WTC11 (cell line): ENCODE measurements around the gene SPSB3. TPM values are rescaled to one million over a fixed set of nuclear protein-coding genes. Genes with fewer than 3 reads are reported as not detected.
A peak's percentile ranks its signal among the peaks of the same experiment; 100 is the strongest.

Experiments
- ATAC-seq: fragments of 200-7000 bp; cut with Tn5 transposase; 2 replicates; pipeline ENCODE4 v1.10.0; 2021; ENCODE audit warnings: mild to moderate bottlenecking, moderate library complexity
- CTCF ChIA-PET: fragments of 300-600 bp; sonication (Branson Sonifier 250); formaldehyde crosslinking; loops from one replicate; lab custom pipeline; 2021; ENCODE audit warnings: antibody characterized with exemption; lab: Charles Lee
- POLR2A ChIA-PET: fragments of 350-600 bp; sonication (Branson Sonifier 250); formaldehyde crosslinking; loops from one replicate; lab custom pipeline; 2021; ENCODE audit warnings: antibody characterized with exemption; lab: Charles Lee
- DNase-seq: peaks from one replicate; pipeline ENCODE4 v3.0.0; 2021; ENCODE audit warnings: low spot score
- H3K27ac Mint-ChIP-seq: 2 replicates; pipeline ENCODE4 v1.8.0; 2021; ENCODE audit warnings: mixed read lengths
- H3K27me3 Mint-ChIP-seq: 2 replicates; pipeline ENCODE4 v1.8.0; 2021; ENCODE audit warnings: low read depth, mild to moderate bottlenecking, moderate library complexity, mixed read lengths
- H3K36me3 Mint-ChIP-seq: 2 replicates; pipeline ENCODE4 v1.8.0; 2021; ENCODE audit warnings: mixed read lengths
- H3K4me1 Mint-ChIP-seq: 2 replicates; pipeline ENCODE4 v1.8.0; 2022; ENCODE audit warnings: mixed read lengths
- H3K4me3 Mint-ChIP-seq: 2 replicates; pipeline ENCODE4 v1.8.0; 2021; ENCODE audit warnings: mild to moderate bottlenecking, moderate library complexity, mixed read lengths
- H3K9me3 Mint-ChIP-seq: 2 replicates; pipeline ENCODE4 v1.8.0; 2021; ENCODE audit warnings: mixed read lengths
- EMX1 ChIP-seq: fragments of 250-450 bp; sonication (Bioruptor Pico); IDR thresholded peaks from 2 replicates; pipeline ENCODE4 v1.8.0; 2021; ENCODE audit warnings: mild to moderate bottlenecking
- ESRRA ChIP-seq: sonication (generic); formaldehyde crosslinking; IDR thresholded peaks from 2 replicates; pipeline ENCODE4 v1.8.1; 2022; ENCODE audit warnings: mild to moderate bottlenecking, missing genetic modification reagents, borderline replicate concordance
- FOXK1 ChIP-seq: sonication (generic); formaldehyde crosslinking; IDR thresholded peaks from 2 replicates; pipeline ENCODE4 v1.8.0; 2022; ENCODE audit warnings: mild to moderate bottlenecking, moderate library complexity, missing genetic modification reagents
- HMGA2 ChIP-seq: fragments of 250-450 bp; sonication (Bioruptor Pico); IDR thresholded peaks from 2 replicates; pipeline ENCODE4 v1.4.0; 2021; ENCODE audit warnings: mild to moderate bottlenecking, moderate library complexity
- IRF2 ChIP-seq: sonication (generic); formaldehyde crosslinking; IDR thresholded peaks from 2 replicates; pipeline ENCODE4 v1.8.0; 2022; ENCODE audit warnings: low read depth, missing genetic modification reagents, borderline replicate concordance
- JUN ChIP-seq: sonication (generic); formaldehyde crosslinking; IDR thresholded peaks from 2 replicates; pipeline ENCODE4 v1.8.0; 2023; ENCODE audit warnings: mild to moderate bottlenecking, missing genetic modification reagents
- MYBL2 ChIP-seq: sonication (generic); formaldehyde crosslinking; IDR thresholded peaks from 2 replicates; pipeline ENCODE4 v1.8.1; 2023; ENCODE audit warnings: mild to moderate bottlenecking, moderate library complexity, missing genetic modification reagents
- OVOL2 ChIP-seq: fragments of 250-450 bp; sonication (Bioruptor Pico); IDR thresholded peaks from 2 replicates; pipeline ENCODE4 v1.9.0; 2021; ENCODE audit warnings: mild to moderate bottlenecking, borderline replicate concordance
- RORB ChIP-seq: fragments of 250-450 bp; sonication (Bioruptor Pico); IDR thresholded peaks from 2 replicates; pipeline ENCODE4 v1.9.0; 2021; ENCODE audit warnings: mild to moderate bottlenecking
- ZNF138 ChIP-seq: sonication (generic); formaldehyde crosslinking; conservative IDR thresholded peaks from 2 replicates; pipeline ENCODE4 v1.8.1; 2022; ENCODE audit warnings: mild to moderate bottlenecking, moderate library complexity, missing genetic modification reagents
- ZNF219 ChIP-seq: sonication (generic); formaldehyde crosslinking; IDR thresholded peaks from 2 replicates; pipeline ENCODE4 v1.8.0; 2023; ENCODE audit warnings: missing genetic modification reagents, mild to moderate bottlenecking, borderline replicate concordance
- ZNF263 ChIP-seq: sonication (generic); formaldehyde crosslinking; IDR thresholded peaks from 2 replicates; pipeline ENCODE4 v1.8.1; 2022; ENCODE audit warnings: low read depth, mild to moderate bottlenecking, moderate library complexity, missing genetic modification reagents
- ZNF671 ChIP-seq: fragments of 250-450 bp; sonication (Bioruptor Pico); IDR thresholded peaks from 2 replicates; pipeline ENCODE4 v1.8.0; 2021; ENCODE audit warnings: mild to moderate bottlenecking
- total RNA-seq: library from RNA; stranded (reverse); gene quantifications from 3 replicates; pipeline ENCODE4 v1.2.3, GENCODE V29; 2021
- TF ChIP-seq, protein P1 (sequence below): sonication (generic); formaldehyde crosslinking; IDR thresholded peaks from 2 replicates; pipeline ENCODE4 v1.8.0; 2023; ENCODE audit warnings: missing genetic modification reagents, mild to moderate bottlenecking, borderline replicate concordance
- TF ChIP-seq, protein P2 (sequence below): sonication (generic); formaldehyde crosslinking; IDR thresholded peaks from 2 replicates; pipeline ENCODE4 v1.8.1; 2023; ENCODE audit warnings: mild to moderate bottlenecking, missing genetic modification reagents, borderline replicate concordance
- TF ChIP-seq, protein P3 (sequence below): sonication (generic); formaldehyde crosslinking; IDR thresholded peaks from 2 replicates; pipeline ENCODE4 v1.8.1; 2022; ENCODE audit warnings: mild to moderate bottlenecking, missing genetic modification reagents, moderate library complexity, borderline replicate concordance
- TF ChIP-seq, protein P4 (sequence below): sonication (generic); formaldehyde crosslinking; IDR thresholded peaks from 2 replicates; pipeline ENCODE4 v1.8.0; 2022; ENCODE audit warnings: mild to moderate bottlenecking, missing genetic modification reagents
- TF ChIP-seq, protein P5 (sequence below): fragments of 250-450 bp; sonication (Bioruptor Pico); IDR thresholded peaks from 2 replicates; pipeline ENCODE4 v2.1.2; 2022; ENCODE audit warnings: mild to moderate bottlenecking, moderate library complexity
- TF ChIP-seq, protein P6 (sequence below): sonication (generic); formaldehyde crosslinking; IDR thresholded peaks from 2 replicates; pipeline ENCODE4 v1.8.1; 2022; ENCODE audit warnings: missing genetic modification reagents, borderline replicate concordance
- TF ChIP-seq, protein P7 (sequence below): sonication (generic); formaldehyde crosslinking; IDR thresholded peaks from 2 replicates; pipeline ENCODE4 v1.8.1; 2023; ENCODE audit warnings: mild to moderate bottlenecking, moderate library complexity, missing genetic modification reagents

SPSB3 gene
- total RNA-seq, 1 experiment from 2014 or later: 32.8 TPM

DNA sequence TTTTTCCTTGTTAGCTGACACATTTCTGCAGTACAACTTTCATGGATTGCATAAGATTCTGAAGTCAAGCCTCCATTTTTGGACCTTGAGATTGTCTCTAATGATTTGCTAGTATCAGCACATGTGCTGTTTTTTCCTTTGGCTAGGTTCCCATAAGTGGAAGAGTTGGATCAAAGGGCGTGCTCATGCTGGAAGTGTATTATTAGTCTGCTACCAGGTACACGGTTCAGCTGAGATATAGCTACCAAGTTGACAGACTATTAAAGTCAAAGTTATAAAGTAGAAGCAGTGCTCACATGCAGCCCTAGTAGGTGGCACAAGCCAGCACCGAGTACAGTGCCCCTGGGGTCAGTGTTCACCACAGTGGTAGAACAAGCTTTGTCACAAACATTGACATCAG, 47.8 kb upstream of the SPSB3 start (continued):
- TF ChIP-seq, protein P1, sequence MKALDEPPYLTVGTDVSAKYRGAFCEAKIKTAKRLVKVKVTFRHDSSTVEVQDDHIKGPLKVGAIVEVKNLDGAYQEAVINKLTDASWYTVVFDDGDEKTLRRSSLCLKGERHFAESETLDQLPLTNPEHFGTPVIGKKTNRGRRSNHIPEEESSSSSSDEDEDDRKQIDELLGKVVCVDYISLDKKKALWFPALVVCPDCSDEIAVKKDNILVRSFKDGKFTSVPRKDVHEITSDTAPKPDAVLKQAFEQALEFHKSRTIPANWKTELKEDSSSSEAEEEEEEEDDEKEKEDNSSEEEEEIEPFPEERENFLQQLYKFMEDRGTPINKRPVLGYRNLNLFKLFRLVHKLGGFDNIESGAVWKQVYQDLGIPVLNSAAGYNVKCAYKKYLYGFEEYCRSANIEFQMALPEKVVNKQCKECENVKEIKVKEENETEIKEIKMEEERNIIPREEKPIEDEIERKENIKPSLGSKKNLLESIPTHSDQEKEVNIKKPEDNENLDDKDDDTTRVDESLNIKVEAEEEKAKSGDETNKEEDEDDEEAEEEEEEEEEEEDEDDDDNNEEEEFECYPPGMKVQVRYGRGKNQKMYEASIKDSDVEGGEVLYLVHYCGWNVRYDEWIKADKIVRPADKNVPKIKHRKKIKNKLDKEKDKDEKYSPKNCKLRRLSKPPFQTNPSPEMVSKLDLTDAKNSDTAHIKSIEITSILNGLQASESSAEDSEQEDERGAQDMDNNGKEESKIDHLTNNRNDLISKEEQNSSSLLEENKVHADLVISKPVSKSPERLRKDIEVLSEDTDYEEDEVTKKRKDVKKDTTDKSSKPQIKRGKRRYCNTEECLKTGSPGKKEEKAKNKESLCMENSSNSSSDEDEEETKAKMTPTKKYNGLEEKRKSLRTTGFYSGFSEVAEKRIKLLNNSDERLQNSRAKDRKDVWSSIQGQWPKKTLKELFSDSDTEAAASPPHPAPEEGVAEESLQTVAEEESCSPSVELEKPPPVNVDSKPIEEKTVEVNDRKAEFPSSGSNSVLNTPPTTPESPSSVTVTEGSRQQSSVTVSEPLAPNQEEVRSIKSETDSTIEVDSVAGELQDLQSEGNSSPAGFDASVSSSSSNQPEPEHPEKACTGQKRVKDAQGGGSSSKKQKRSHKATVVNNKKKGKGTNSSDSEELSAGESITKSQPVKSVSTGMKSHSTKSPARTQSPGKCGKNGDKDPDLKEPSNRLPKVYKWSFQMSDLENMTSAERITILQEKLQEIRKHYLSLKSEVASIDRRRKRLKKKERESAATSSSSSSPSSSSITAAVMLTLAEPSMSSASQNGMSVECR (CRISPR knock-in tag): no peak
- TF ChIP-seq, protein P2, sequence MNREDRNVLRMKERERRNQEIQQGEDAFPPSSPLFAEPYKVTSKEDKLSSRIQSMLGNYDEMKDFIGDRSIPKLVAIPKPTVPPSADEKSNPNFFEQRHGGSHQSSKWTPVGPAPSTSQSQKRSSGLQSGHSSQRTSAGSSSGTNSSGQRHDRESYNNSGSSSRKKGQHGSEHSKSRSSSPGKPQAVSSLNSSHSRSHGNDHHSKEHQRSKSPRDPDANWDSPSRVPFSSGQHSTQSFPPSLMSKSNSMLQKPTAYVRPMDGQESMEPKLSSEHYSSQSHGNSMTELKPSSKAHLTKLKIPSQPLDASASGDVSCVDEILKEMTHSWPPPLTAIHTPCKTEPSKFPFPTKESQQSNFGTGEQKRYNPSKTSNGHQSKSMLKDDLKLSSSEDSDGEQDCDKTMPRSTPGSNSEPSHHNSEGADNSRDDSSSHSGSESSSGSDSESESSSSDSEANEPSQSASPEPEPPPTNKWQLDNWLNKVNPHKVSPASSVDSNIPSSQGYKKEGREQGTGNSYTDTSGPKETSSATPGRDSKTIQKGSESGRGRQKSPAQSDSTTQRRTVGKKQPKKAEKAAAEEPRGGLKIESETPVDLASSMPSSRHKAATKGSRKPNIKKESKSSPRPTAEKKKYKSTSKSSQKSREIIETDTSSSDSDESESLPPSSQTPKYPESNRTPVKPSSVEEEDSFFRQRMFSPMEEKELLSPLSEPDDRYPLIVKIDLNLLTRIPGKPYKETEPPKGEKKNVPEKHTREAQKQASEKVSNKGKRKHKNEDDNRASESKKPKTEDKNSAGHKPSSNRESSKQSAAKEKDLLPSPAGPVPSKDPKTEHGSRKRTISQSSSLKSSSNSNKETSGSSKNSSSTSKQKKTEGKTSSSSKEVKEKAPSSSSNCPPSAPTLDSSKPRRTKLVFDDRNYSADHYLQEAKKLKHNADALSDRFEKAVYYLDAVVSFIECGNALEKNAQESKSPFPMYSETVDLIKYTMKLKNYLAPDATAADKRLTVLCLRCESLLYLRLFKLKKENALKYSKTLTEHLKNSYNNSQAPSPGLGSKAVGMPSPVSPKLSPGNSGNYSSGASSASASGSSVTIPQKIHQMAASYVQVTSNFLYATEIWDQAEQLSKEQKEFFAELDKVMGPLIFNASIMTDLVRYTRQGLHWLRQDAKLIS (CRISPR knock-in tag): no peak
- TF ChIP-seq, protein P3, sequence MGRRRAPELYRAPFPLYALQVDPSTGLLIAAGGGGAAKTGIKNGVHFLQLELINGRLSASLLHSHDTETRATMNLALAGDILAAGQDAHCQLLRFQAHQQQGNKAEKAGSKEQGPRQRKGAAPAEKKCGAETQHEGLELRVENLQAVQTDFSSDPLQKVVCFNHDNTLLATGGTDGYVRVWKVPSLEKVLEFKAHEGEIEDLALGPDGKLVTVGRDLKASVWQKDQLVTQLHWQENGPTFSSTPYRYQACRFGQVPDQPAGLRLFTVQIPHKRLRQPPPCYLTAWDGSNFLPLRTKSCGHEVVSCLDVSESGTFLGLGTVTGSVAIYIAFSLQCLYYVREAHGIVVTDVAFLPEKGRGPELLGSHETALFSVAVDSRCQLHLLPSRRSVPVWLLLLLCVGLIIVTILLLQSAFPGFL (CRISPR knock-in tag): no peak
- TF ChIP-seq FOXK1 (no peak), EMX1 (CRISPR knock-in tag) (no peak), OVOL2 (CRISPR knock-in tag) (no peak), MYBL2 (CRISPR knock-in tag) (no peak), ESRRA (no peak), ZNF138 (no peak), HMGA2 (CRISPR knock-in tag) (no peak)
- TF ChIP-seq, protein P4, sequence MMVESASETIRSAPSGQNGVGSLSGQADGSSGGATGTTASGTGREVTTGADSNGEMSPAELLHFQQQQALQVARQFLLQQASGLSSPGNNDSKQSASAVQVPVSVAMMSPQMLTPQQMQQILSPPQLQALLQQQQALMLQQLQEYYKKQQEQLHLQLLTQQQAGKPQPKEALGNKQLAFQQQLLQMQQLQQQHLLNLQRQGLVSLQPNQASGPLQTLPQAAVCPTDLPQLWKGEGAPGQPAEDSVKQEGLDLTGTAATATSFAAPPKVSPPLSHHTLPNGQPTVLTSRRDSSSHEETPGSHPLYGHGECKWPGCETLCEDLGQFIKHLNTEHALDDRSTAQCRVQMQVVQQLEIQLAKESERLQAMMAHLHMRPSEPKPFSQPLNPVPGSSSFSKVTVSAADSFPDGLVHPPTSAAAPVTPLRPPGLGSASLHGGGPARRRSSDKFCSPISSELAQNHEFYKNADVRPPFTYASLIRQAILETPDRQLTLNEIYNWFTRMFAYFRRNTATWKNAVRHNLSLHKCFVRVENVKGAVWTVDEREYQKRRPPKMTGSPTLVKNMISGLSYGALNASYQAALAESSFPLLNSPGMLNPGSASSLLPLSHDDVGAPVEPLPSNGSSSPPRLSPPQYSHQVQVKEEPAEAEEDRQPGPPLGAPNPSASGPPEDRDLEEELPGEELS (CRISPR knock-in tag): no peak
- TF ChIP-seq, protein P5, sequence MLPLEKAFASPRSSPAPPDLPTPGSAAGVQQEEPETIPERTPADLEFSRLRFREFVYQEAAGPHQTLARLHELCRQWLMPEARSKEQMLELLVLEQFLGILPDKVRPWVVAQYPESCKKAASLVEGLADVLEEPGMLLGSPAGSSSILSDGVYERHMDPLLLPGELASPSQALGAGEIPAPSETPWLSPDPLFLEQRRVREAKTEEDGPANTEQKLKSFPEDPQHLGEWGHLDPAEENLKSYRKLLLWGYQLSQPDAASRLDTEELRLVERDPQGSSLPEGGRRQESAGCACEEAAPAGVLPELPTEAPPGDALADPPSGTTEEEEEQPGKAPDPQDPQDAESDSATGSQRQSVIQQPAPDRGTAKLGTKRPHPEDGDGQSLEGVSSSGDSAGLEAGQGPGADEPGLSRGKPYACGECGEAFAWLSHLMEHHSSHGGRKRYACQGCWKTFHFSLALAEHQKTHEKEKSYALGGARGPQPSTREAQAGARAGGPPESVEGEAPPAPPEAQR (CRISPR knock-in tag): no peak

DNA sequence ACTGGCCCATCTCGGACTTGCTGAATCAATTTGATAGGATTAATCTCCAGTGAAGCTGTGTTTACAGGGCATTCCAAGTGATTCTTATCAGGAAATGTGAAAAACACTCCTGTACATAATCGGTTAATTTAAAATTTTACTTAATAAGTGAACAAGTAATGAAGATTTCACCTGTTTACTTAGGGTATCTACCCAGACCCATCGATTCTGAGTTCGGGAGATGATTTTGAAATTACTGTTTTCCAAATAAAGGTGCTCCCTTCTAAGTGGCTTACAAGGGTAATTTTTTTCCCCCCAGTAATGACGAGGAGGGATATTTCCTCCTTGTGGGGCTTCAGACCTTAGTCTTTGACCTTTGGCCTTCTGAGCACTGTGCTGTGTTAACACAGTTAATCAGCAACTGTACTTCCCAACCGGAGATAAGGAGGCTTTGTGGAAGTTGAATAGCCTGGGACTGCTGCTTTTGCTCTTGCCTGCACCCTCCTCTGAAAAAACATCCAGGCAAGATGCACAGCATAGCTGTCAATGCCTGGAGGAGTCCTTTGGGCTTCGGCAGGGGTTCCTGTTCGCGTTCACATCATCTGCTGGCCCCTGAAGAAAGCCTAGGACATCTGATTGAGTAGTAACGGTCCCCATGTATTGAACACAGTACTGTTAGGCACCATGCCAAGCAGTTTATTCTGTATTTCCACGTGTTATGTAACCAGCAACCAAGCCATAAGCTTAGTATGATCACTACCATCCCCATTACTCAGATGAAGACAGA, 46.5 kb upstream of the SPSB3 start:
- Mint-ChIP-seq H3K27me3 (peaks cover 2% of the 10 kb centered on the region), H3K27ac (no peak overlapping the region), H3K36me3 (no peaks in the 10 kb centered on the region), H3K9me3 (no peaks in the 10 kb centered on the region), H3K4me3 (peak overlapping the region; percentile 95), H3K4me1 (peaks cover 17% of the 10 kb centered on the region)
- ChIA-PET CTCF (interaction anchor here (1.6 kb wide), 1 partner anchor 103 kb away, joined by 3 read pairs; no protein-coding TSS in a partner anchor), POLR2A (no interaction called here)
- ATAC-seq (no peak), DNase-seq (no peak)
- TF ChIP-seq ZNF219: no peak
- no peak for TF ChIP-seq RORB
- TF ChIP-seq IRF2: no peak
- TF ChIP-seq, protein P6, sequence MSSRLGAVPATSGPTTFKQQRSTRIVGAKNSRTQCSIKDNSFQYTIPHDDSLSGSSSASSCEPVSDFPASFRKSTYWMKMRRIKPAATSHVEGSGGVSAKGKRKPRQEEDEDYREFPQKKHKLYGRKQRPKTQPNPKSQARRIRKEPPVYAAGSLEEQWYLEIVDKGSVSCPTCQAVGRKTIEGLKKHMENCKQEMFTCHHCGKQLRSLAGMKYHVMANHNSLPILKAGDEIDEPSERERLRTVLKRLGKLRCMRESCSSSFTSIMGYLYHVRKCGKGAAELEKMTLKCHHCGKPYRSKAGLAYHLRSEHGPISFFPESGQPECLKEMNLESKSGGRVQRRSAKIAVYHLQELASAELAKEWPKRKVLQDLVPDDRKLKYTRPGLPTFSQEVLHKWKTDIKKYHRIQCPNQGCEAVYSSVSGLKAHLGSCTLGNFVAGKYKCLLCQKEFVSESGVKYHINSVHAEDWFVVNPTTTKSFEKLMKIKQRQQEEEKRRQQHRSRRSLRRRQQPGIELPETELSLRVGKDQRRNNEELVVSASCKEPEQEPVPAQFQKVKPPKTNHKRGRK (CRISPR knock-in tag): no peak
- TF ChIP-seq JUN (CRISPR knock-in tag): no peak
- TF ChIP-seq ZNF671 (CRISPR knock-in tag): no peak
- TF ChIP-seq ZNF263 (CRISPR knock-in tag): no peak
- TF ChIP-seq, protein P7, sequence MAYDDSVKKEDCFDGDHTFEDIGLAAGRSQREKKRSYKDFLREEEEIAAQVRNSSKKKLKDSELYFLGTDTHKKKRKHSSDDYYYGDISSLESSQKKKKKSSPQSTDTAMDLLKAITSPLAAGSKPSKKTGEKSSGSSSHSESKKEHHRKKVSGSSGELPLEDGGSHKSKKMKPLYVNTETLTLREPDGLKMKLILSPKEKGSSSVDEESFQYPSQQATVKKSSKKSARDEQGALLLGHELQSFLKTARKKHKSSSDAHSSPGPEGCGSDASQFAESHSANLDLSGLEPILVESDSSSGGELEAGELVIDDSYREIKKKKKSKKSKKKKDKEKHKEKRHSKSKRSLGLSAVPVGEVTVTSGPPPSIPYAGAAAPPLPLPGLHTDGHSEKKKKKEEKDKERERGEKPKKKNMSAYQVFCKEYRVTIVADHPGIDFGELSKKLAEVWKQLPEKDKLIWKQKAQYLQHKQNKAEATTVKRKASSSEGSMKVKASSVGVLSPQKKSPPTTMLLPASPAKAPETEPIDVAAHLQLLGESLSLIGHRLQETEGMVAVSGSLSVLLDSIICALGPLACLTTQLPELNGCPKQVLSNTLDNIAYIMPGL (CRISPR knock-in tag): no peak
